HG03432 (cell line): ENCODE measurements around the gene ZNF681.
"Not testable (repeated sequence)": the region's sequence is repeated elsewhere in the genome, so short reads cannot be mapped to it uniquely, and the experiment has no call there.

Experiments
- ATAC-seq: cut with Tn5 transposase; IDR thresholded peaks from one replicate; pipeline ENCODE4 v1.9.1; 2021; ENCODE audit warnings: mild to moderate bottlenecking, moderate library complexity; ENCODE audit not compliant: unreplicated experiment

Gene ZNF681

DNA sequence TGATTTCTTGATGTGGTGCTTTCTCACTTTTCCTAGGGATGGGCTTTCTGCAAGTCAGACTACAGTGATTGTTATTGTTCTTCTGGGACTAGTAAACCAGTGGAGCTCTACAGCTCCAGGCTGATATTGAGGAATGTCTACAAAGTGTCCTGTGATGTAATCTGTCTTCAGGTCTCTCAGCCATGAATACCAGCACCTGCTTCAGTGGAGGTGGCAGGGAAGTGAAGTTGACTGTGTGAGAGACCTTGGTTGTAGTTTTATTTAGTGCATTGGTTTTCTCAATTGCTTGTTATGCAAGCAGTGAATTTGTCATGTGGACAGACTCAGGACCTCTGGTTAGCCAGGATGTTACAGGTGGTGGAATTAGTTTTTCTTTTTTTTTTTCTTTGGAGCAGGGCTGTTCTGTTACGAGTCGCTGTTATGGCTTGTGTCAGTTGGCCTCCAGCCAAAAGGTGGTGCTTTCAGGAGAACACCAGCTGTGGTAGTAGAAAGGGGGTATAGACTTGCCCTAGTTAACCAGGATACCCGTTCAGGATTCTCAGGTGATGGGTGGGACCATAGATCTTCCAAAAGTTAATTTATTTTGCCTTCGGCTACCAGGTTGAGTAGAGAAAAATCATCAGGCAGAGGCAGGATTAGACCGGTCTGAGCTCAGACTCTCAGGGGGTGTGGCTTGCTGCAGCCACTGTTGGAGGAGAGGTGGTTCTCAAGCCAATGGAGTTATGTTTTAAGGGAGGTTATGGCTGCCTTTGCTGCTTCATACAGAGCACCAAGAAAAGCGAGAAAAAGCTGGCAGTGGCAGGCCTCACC lies 59.8 kb downstream of the ZNF681 start:
- no peak for ATAC-seq

DNA sequence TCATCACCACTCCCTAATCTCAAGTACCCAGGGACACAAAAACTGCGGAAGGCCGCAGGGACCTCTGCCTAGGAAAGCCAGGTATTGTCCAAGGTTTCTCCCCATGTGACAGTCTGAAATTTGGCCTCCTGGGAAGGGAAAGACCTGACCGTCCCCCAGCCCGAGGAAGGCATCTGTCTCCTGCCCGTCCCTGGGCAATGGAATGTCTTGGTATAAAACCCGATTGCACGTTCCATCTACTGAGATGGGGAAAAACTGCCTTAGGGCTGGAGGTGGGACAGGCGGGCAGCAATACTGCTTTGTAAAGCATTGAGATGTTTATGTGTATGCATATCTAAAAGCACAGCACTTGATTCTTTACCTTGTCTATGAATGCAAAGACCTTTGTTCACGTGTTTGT lies 65.8 kb downstream of the ZNF681 start:
- not testable (repeated sequence) for ATAC-seq
